B cell (primary cell): ENCODE data around the gene MTUS2. TPM values are rescaled to one million over a fixed set of nuclear protein-coding genes. Genes with fewer than 3 reads are reported as not detected.

Experiments used
- ATAC-seq: fragments of 200-7000 bp; cut with Tn5 transposase; one replicate; pipeline ENCODE4 v1.10.0; 2021; ENCODE audit warnings: low read depth, mild to moderate bottlenecking, moderate number of reproducible peaks, moderate library complexity
- CTCF ChIA-PET: fragments of 350-600 bp; sonication (Branson Sonifier 250); formaldehyde crosslinking; loops from one replicate; lab custom pipeline; 2021; ENCODE audit warnings: antibody characterized with exemption, inconsistent platforms; lab: Charles Lee
- POLR2A ChIA-PET: fragments of 350-600 bp; sonication (Branson Sonifier 250); formaldehyde crosslinking; loops from one replicate; lab custom pipeline; 2021; ENCODE audit warnings: antibody characterized with exemption; lab: Charles Lee
- DNase-seq: peaks from one replicate; pipeline ENCODE4 v3.0.0; 2013
- H2AFZ ChIP-seq: 2 replicates; pipeline ENCODE4 v1.6.1; 2012; ENCODE audit warnings: mild to moderate bottlenecking, low read depth, low read length; ENCODE audit not compliant: insufficient read depth, poor library complexity, severe bottlenecking
- H3K27ac ChIP-seq, 2 donors: 1 replicate in 1 of 2; 2 replicates in 1 of 2; pipeline ENCODE4 v1.5.1; 2012 to 2013; ENCODE audit warnings: low read length in 2 of 2, mild to moderate bottlenecking in 2 of 2, moderate library complexity in 1 of 2
- H3K27me3 ChIP-seq, 4 experiments: fragments of 200-600 bp in 1 of 4; sonication (generic) in 1 of 4; replicated peaks in 1 of 4; 1 replicate in 2 of 4; 2 replicates in 2 of 4; pipeline versions ENCODE4 v1.6.1 to v1.7.0; 2013 to 2016; ENCODE audit warnings: low read length in 3 of 4, mild to moderate bottlenecking in 2 of 4, mixed read lengths in 1 of 4, moderate library complexity in 1 of 4; ENCODE audit not compliant: insufficient read depth in 4 of 4, control insufficient read depth in 3 of 4; ENCODE audit errors: control extremely low read depth in 1 of 4
- H3K36me3 ChIP-seq, 2 experiments: replicated peaks in 1 of 2; 1 replicate in 1 of 2; 2 replicates in 1 of 2; pipeline versions ENCODE4 v1.6.1 to v1.7.1; 2013; ENCODE audit warnings: low read length in 1 of 2; ENCODE audit not compliant: insufficient read depth in 2 of 2, control insufficient read depth in 1 of 2; ENCODE audit errors: control extremely low read depth in 1 of 2, extremely low read depth in 1 of 2
- H3K4me1 ChIP-seq, 2 donors: fragments of 200-600 bp in 1 of 2; sonication (generic) in 1 of 2; 1 replicate in 1 of 2; 2 replicates in 1 of 2; pipeline versions ENCODE4 v1.5.1 to v1.6.1; 2013 to 2017; ENCODE audit warnings: low read length in 2 of 2; ENCODE audit not compliant: control insufficient read depth in 2 of 2, insufficient read depth in 2 of 2
- H3K4me2 ChIP-seq: replicated peaks from 2 replicates; pipeline ENCODE3; 2012; ENCODE audit warnings: mild to moderate bottlenecking, low read depth, low read length; ENCODE audit not compliant: poor library complexity, severe bottlenecking
- H3K4me3 ChIP-seq, 5 experiments: fragments of 200-600 bp in 1 of 5; sonication (generic) in 1 of 5; 1 replicate in 3 of 5; 2 replicates in 2 of 5; pipeline versions ENCODE4 v1.5.1 to v1.7.0; 2011 to 2016; ENCODE audit warnings: low read length in 4 of 5, mild to moderate bottlenecking in 4 of 5, low read depth in 2 of 5, control low read depth in 1 of 5, moderate library complexity in 1 of 5; ENCODE audit not compliant: insufficient read depth in 1 of 5; ENCODE audit errors: control extremely low read depth in 1 of 5, extremely low read depth in 1 of 5
- H3K79me2 ChIP-seq: fragments of 200-600 bp; sonication (generic); one replicate; pipeline ENCODE4 v1.6.0; 2016; ENCODE audit warnings: low read length; ENCODE audit not compliant: control insufficient read depth, insufficient read depth
- H3K9ac ChIP-seq: fragments of 200-600 bp; sonication (generic); 2 replicates; pipeline ENCODE4 v1.6.1; 2017; ENCODE audit warnings: mild to moderate bottlenecking, low read length, moderate library complexity
- H3K9me3 ChIP-seq, 3 donors: one replicate each; pipeline versions ENCODE4 v1.6.1 to v1.7.1; 2013; ENCODE audit warnings: low read length in 2 of 3; ENCODE audit not compliant: control insufficient read depth in 2 of 3, insufficient read depth in 1 of 3; ENCODE audit errors: control extremely low read depth in 1 of 3
- H4K20me1 ChIP-seq: 2 replicates; pipeline ENCODE4 v1.6.0; 2012; ENCODE audit warnings: mild to moderate bottlenecking, low read length; ENCODE audit not compliant: insufficient read depth, control insufficient read depth, poor library complexity, severe bottlenecking
- H3K27ac Mint-ChIP-seq: one replicate; pipeline ENCODE4 v1.8.0; 2021; ENCODE audit warnings: mixed read lengths
- H3K27me3 Mint-ChIP-seq: one replicate; pipeline ENCODE4 v1.8.0; 2021; ENCODE audit warnings: mixed read lengths
- H3K4me1 Mint-ChIP-seq: one replicate; pipeline ENCODE4 v1.8.0; 2021; ENCODE audit warnings: mixed read lengths
- H3K4me3 Mint-ChIP-seq: one replicate; pipeline ENCODE4 v1.8.0; 2021; ENCODE audit warnings: mixed read lengths
- H3K9me3 Mint-ChIP-seq: one replicate; pipeline ENCODE4 v1.8.0; 2022; ENCODE audit warnings: mixed read lengths; ENCODE audit not compliant: insufficient read depth
- EZH2 ChIP-seq: IDR thresholded peaks from 2 replicates; pipeline ENCODE4 v1.6.1; 2012; ENCODE audit warnings: borderline replicate concordance, low read depth, mild to moderate bottlenecking, moderate library complexity, low read length; ENCODE audit not compliant: insufficient read depth, poor library complexity, severe bottlenecking
- WGBS: methylation state at CpG from one replicate; pipeline ENCODE4 v1.1.5; 2013; ENCODE audit warnings: missing lambda C conversion rate; ENCODE audit not compliant: insufficient coverage; 5-methylcytosine and 5-hydroxymethylcytosine counted together
- intact Hi-C: fragments of 100-400 bp; cut with micrococcal nuclease; formaldehyde crosslinking; loops from one replicate; pipeline ENCODE4 v1.10.0; 2022
- polyA plus RNA-seq: library from polyadenylated mRNA; depleted of rRNA; stranded (reverse); fragments of >200 nt; gene quantifications from 2 replicates; pipeline ENCODE4 v1.2.3, GENCODE V29; 2012
- total RNA-seq, 2 donors: library from RNA; stranded (reverse); fragments of 120-200 nt in 1 of 2; gene quantifications; 1 replicate in 1 of 2; 2 replicates in 1 of 2; pipeline versions ENCODE4 v1.2.3 to v1.2.4, GENCODE V29; 2013 to 2022
- TF ChIP-seq, protein P1 (sequence below): fragments of 200-600 bp; IDR thresholded peaks from one replicate; pipeline ENCODE4 v1.8.0; 2022; ENCODE audit warnings: antibody characterized with exemption, mild to moderate bottlenecking

The MTUS2 gene
- total and polyA plus RNA-seq, 2 donors (not counting 1 experiment from before 2014, with no cell fraction given) = 0.12 TPM; not detected in 1

- Mint-ChIP-seq H3K4me3 (no peak overlapping the region), H3K4me1 (no peaks in the 10 kb centered on the region), H3K9me3 (no peaks in the 10 kb centered on the region), H3K27ac (no peak overlapping the region), H3K27me3 (peaks cover 14% of the 10 kb centered on the region)
- intact Hi-C loops = no loop called here
- Histone ChIP-seq H3K4me2 (no peak overlapping the region), H3K36me3 (no peaks in the 10 kb centered on the region), H3K79me2 (no peaks in the 10 kb centered on the region), H4K20me1 (no peaks in the 10 kb centered on the region), H3K27ac (no peak overlapping the region), H3K4me3 (no peak overlapping the region), H3K9ac (no peak overlapping the region), H3K4me1 (no peaks in the 10 kb centered on the region), H3K27me3 (peaks cover 0 to 7% (median 5%) of the 10 kb centered on the region in 4 experiments), H3K9me3 (no peaks in the 10 kb centered on the region), H2AFZ (no peak overlapping the region)
- ATAC-seq (no peak), DNase-seq (no peak)
- TF ChIP-seq EZH2 = no peak
- TF ChIP-seq, protein P1, sequence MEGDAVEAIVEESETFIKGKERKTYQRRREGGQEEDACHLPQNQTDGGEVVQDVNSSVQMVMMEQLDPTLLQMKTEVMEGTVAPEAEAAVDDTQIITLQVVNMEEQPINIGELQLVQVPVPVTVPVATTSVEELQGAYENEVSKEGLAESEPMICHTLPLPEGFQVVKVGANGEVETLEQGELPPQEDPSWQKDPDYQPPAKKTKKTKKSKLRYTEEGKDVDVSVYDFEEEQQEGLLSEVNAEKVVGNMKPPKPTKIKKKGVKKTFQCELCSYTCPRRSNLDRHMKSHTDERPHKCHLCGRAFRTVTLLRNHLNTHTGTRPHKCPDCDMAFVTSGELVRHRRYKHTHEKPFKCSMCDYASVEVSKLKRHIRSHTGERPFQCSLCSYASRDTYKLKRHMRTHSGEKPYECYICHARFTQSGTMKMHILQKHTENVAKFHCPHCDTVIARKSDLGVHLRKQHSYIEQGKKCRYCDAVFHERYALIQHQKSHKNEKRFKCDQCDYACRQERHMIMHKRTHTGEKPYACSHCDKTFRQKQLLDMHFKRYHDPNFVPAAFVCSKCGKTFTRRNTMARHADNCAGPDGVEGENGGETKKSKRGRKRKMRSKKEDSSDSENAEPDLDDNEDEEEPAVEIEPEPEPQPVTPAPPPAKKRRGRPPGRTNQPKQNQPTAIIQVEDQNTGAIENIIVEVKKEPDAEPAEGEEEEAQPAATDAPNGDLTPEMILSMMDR = no peak
- ChIA-PET POLR2A (no interaction called here), CTCF (no interaction called here)
Observed at GRCh38 chr13:29457299-29457698, 637.2 kb downstream of the MTUS2 start.

DNA sequence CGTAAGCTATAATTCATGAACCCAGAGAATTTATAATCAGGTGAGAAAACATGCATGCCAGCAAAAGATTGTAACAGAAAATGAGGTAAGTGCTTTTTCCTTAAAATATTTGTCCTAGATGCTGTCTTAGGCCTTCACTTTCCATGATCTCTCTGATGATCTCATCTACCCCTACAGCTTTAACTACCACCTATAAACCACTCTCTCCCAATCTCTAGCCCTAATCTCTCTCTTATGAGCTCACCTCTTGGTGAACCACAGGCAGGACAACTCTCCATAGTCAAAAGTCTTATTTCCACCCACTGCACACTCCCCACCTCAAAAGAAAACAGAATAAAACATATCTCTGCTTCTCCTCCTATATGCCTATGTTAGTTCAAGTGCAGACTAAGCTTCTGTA lies 638.3 kb downstream of the MTUS2 start:
- Histone ChIP-seq H3K4me2 (no peak overlapping the region), H4K20me1 (no peaks in the 10 kb centered on the region), H3K79me2 (no peaks in the 10 kb centered on the region), H3K27ac (no peak overlapping the region), H3K36me3 (no peaks in the 10 kb centered on the region), H3K4me1 (no peaks in the 10 kb centered on the region), H3K27me3 (peaks cover 0 to 7% (median 5%) of the 10 kb centered on the region in 4 experiments), H3K4me3 (no peak overlapping the region), H3K9ac (no peak overlapping the region), H3K9me3 (no peaks in the 10 kb centered on the region), H2AFZ (no peak overlapping the region)
- ChIA-PET POLR2A (no interaction called here), CTCF (interaction anchor here (0.9 to 1.3 kb wide), 2 partner anchors 12 to 15 kb away, joined by 3 to 4 read pairs; no protein-coding TSS in a partner anchor)
- no peak overlapping the region for H3K27ac Mint-ChIP-seq
- DNase-seq (no peak), ATAC-seq (no peak)
- H3K27me3 Mint-ChIP-seq = peaks cover 12% of the 10 kb centered on the region
- no peak overlapping the region for H3K4me3 Mint-ChIP-seq
- H3K9me3 Mint-ChIP-seq = no peaks in the 10 kb centered on the region
- H3K4me1 Mint-ChIP-seq = no peaks in the 10 kb centered on the region
- WGBS = no CpG with 5 or more reads among the region's 1 CpG
- TF ChIP-seq, protein P1 = no peak
- no peak for TF ChIP-seq EZH2
- intact Hi-C loops = no loop called here
